ENCODE data around the gene SMC6. TPM values are rescaled to one million over a fixed set of nuclear protein-coding genes. Genes with fewer than 3 reads are reported as not detected.

Gene SMC6
- total and polyA plus RNA-seq, 12 donors = 4.2 to 18.6 (median 7.6) TPM

GRCh38 chr2:17658251-17658843 lies 95.3 kb downstream of the SMC6 start:
- Histone ChIP-seq H3K9me3 (replicated peaks in 1 of 3) (no peaks in the 10 kb centered on the region), H3K4me3 (no peak overlapping the region), H3K27ac (no peak overlapping the region), H3K4me1 (replicated peaks in 1 of 2) (no peaks in the 10 kb centered on the region), H3K36me3 (replicated peaks in 1 of 2) (no peaks in the 10 kb centered on the region), H3K27me3 (no peaks in the 10 kb centered on the region)
- DNase-seq = no peak
- intact Hi-C loops (cut with DNase I) = no loop called here
- TF ChIP-seq CTCF (IDR thresholded peaks at IDR 0.05) (no peak), POLR2A (IDR thresholded peaks at IDR 0.05) (no peak)
- 84 to 95% (median 90%) methylated on average over 5 to 6 of the region's 6 CpGs for WGBS, 4 donors

DNA sequence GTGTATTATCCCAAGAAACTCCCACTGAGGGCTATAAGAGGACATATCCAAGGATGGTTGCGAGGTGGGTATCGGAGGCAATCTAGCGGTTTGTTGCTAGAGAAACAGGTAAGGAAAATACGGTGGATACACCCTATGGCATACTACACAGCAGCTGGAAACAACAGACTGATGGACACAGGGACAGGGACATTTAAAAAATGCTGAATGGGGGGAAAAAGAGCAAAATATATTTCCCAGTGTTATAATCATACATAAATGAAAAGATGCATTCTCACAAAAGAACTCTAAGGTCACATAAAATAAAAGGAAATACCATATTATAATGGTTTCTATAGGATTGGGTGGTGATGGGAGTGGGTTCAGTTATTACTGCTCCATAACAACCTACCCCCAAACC lies 95.9 kb downstream of the SMC6 start:
- no peak overlapping the region for H3K4me3 ChIP-seq
- intact Hi-C loops (cut with DNase I) = no loop called here
- H3K27me3 ChIP-seq = no peaks in the 10 kb centered on the region
- WGBS, 4 donors = 95 to 96% (median 96%) methylated on average over 4 of the region's 4 CpGs
- no peak for DNase-seq
- no peaks in the 10 kb centered on the region for H3K36me3 ChIP-seq (replicated peaks in 1 of 2)
- no peak for TF ChIP-seq POLR2A (IDR thresholded peaks at IDR 0.05)
- TF ChIP-seq CTCF (IDR thresholded peaks at IDR 0.05) = no peak
- H3K27ac ChIP-seq = no peak overlapping the region
- H3K9me3 ChIP-seq (replicated peaks in 1 of 3) = no peaks in the 10 kb centered on the region
- no peaks in the 10 kb centered on the region for H3K4me1 ChIP-seq (replicated peaks in 1 of 2)

- TF ChIP-seq POLR2A (IDR thresholded peaks at IDR 0.05) (no peak), CTCF (IDR thresholded peaks at IDR 0.05) (no peak)
- Histone ChIP-seq H3K27ac (no peak overlapping the region), H3K36me3 (replicated peaks in 1 of 2) (no peaks in the 10 kb centered on the region), H3K27me3 (no peaks in the 10 kb centered on the region), H3K4me3 (no peak overlapping the region), H3K4me1 (replicated peaks in 1 of 2) (no peaks in the 10 kb centered on the region), H3K9me3 (replicated peaks in 1 of 3) (no peaks in the 10 kb centered on the region)
- DNase-seq = no peak
- WGBS, 4 donors = 77 to 87% (median 81%) methylated on average over 9 of the region's 9 CpGs
- intact Hi-C loops (cut with DNase I) = no loop called here
Observed at GRCh38 chr2:17652681-17653394, 100.8 kb downstream of the SMC6 start.

- H3K4me1 ChIP-seq (replicated peaks in 1 of 2) = peaks cover 7 to 11% of the 10 kb centered on the region in 2 donors
- no peak for TF ChIP-seq CTCF (IDR thresholded peaks at IDR 0.05)
- no peak for TF ChIP-seq POLR2A (IDR thresholded peaks at IDR 0.05)
- H3K36me3 ChIP-seq (replicated peaks in 1 of 2) = no peaks in the 10 kb centered on the region
- H3K27ac ChIP-seq = no peak overlapping the region
- intact Hi-C loops (cut with DNase I) = no loop called here
- DNase-seq = no peak
- 95 to 97% (median 96%) methylated on average over 11 of the region's 11 CpGs for WGBS, 4 donors
- no peak overlapping the region for H3K4me3 ChIP-seq
- no peaks in the 10 kb centered on the region for H3K9me3 ChIP-seq (replicated peaks in 1 of 3)
- no peaks in the 10 kb centered on the region for H3K27me3 ChIP-seq
Observed at GRCh38 chr2:17649026-17649425, 104.6 kb downstream of the SMC6 start.

Measured in adrenal gland (tissue), 12 donors.